C4-2B (cell line): Measurements from ENCODE around the gene HTR7.

Experiments used
- H3K27ac ChIP-seq: fragments of 450-650 bp; 2 replicates; pipeline ENCODE4 v1.5.1; 2017
- CTCF ChIP-seq: fragments of 450-650 bp; conservative IDR thresholded peaks from 2 replicates; pipeline ENCODE4 v1.5.1; 2017; ENCODE audit warnings: mild to moderate bottlenecking
- ZFX ChIP-seq: fragments of 450-650 bp; IDR thresholded peaks from 2 replicates; pipeline ENCODE4 v1.6.1; 2017

HTR7 gene

GRCh38 chr10:90751107-90751997 is 106.5 kb downstream of the HTR7 start:
- TF ChIP-seq ZFX (no peak), CTCF (peak; percentile 87)
- no peak overlapping the region for H3K27ac ChIP-seq

- H3K27ac ChIP-seq, result no peak overlapping the region
- TF ChIP-seq ZFX, result no peak
- no peak for TF ChIP-seq CTCF
Observed at GRCh38 chr10:90746829-90747228, 111.0 kb downstream of the HTR7 start.

- H3K27ac ChIP-seq, result no peak overlapping the region
- TF ChIP-seq CTCF, result no peak
- TF ChIP-seq ZFX, result no peak
Observed at GRCh38 chr10:90745565-90745964, 112.3 kb downstream of the HTR7 start.

- no peak overlapping the region for H3K27ac ChIP-seq
- TF ChIP-seq CTCF, result no peak
Observed at GRCh38 chr10:90743291-90743690, 114.5 kb downstream of the HTR7 start.

GRCh38 chr10:90741926-90742565 is 115.8 kb downstream of the HTR7 start:
- TF ChIP-seq CTCF (no peak), ZFX (no peak)
- no peak overlapping the region for H3K27ac ChIP-seq

GRCh38 chr10:90740265-90740664 is 117.6 kb downstream of the HTR7 start:
- TF ChIP-seq CTCF, result no peak
- TF ChIP-seq ZFX, result no peak
- H3K27ac ChIP-seq, result no peak overlapping the region

GRCh38 chr10:90738885-90739284 is 119.0 kb downstream of the HTR7 start:
- TF ChIP-seq CTCF (no peak), ZFX (no peak)
- H3K27ac ChIP-seq, result no peak overlapping the region
